Spinal cord (tissue), 10 donors: Measurements from ENCODE around the gene RNF130. TPM values are rescaled to one million over a fixed set of nuclear protein-coding genes. Genes with fewer than 3 reads are reported as not detected.

ENCODE experiments used
- DNase-seq, 6 donors: peaks; one replicate each; pipeline versions ENCODE4 v3.0.0 to v3.0.0-alpha.2; 2013 to 2015; ENCODE audit warnings: low spot score in 6 of 6, low read depth in 4 of 6
- H3K27ac ChIP-seq: one replicate; pipeline ENCODE4 v1.5.1; 2013; ENCODE audit warnings: low read depth, low read length, control low read depth
- H3K27me3 ChIP-seq: one replicate; pipeline ENCODE4 v1.6.1; 2013; ENCODE audit warnings: low read length; ENCODE audit not compliant: control insufficient read depth, insufficient read depth
- H3K36me3 ChIP-seq: one replicate; pipeline ENCODE4 v1.6.1; 2013; ENCODE audit warnings: low read length; ENCODE audit not compliant: control insufficient read depth, insufficient read depth
- H3K4me1 ChIP-seq: one replicate; pipeline ENCODE4 v1.6.1; 2013; ENCODE audit warnings: low read length; ENCODE audit not compliant: control insufficient read depth, insufficient read depth
- H3K4me3 ChIP-seq: one replicate; pipeline ENCODE4 v1.5.1; 2013; ENCODE audit warnings: low read depth, low read length, control low read depth
- H3K9me3 ChIP-seq: one replicate; pipeline ENCODE4 v1.6.1; 2013; ENCODE audit warnings: low read length; ENCODE audit not compliant: control insufficient read depth, insufficient read depth
- WGBS: methylation state at CpG from one replicate; pipeline ENCODE4 v1.1.5; 2013; ENCODE audit warnings: missing lambda C conversion rate; ENCODE audit not compliant: insufficient coverage; 5-methylcytosine and 5-hydroxymethylcytosine counted together
- polyA plus RNA-seq, 2 donors: library from polyadenylated mRNA; unstranded; fragments of 120-200 nt; gene quantifications; one replicate each; pipeline ENCODE4 v1.2.1, GENCODE V29; 2013; ENCODE audit not compliant: insufficient read length in 2 of 2
- total RNA-seq, 2 donors: library from RNA; depleted of rRNA in 1 of 2; stranded (reverse); fragments of 120-200 nt in 1 of 2; fragments of >200 nt in 1 of 2; gene quantifications; one replicate each; pipeline versions ENCODE4 v1.2.3 to v1.2.4, GENCODE V29; 2013 to 2014
- donor health status: healthy.

Gene RNF130
- total and polyA plus RNA-seq, 4 donors, result 66.5 to 102 (median 90.3) TPM

- Histone ChIP-seq H3K9me3 (no peaks in the 10 kb centered on the region), H3K4me1 (peaks cover 7% of the 10 kb centered on the region), H3K27me3 (no peaks in the 10 kb centered on the region), H3K36me3 (no peaks in the 10 kb centered on the region), H3K27ac (no peak overlapping the region), H3K4me3 (no peak overlapping the region)
- no peak for DNase-seq
- WGBS, result 80% methylated on average over 1 of the region's 9 CpGs
These were observed 6.8 kb upstream of the RNF130 start for GRCh38 chr5:180078348-180078747.

DNA sequence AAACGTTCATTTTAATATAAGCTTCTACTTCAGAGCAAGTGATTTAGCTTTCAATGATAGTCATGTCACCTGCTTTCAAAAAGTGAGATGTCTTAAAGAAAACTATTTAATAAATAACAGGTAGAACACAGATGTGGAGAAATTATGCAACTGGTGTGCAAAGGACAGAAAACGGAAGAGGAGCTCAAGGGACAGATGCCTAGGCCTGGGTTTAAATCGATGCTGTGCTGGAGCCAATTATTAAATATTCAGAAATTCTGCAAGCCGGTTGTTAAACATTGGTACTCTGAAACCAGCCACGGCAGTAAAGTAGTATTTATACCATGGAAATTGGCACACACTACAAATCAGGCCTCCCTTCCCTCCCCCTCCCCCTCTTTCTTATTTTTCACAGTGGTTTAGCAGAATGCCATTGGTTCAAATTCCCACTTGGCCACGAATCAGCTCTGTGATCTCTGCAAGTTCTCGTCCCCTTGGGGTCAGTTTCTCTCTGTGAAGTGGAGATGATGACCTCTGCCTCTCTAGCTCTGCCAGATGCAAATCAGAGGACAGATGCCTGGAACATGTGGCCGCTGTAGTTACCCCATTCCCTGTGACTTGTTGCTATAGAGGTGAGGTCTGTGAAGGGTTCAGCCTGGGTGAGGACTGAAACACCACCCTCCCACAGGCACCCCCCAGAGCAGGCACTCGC, 6.2 kb upstream of the RNF130 start:
- Histone ChIP-seq H3K9me3 (no peaks in the 10 kb centered on the region), H3K4me3 (no peak overlapping the region), H3K27ac (no peak overlapping the region), H3K36me3 (no peaks in the 10 kb centered on the region), H3K4me1 (peaks cover 2% of the 10 kb centered on the region), H3K27me3 (no peaks in the 10 kb centered on the region)
- WGBS, result 100% methylated on average over 1 of the region's 9 CpGs
- no peak for DNase-seq

- DNase-seq, result no peak
- Histone ChIP-seq H3K27me3 (no peaks in the 10 kb centered on the region), H3K4me1 (peaks cover 9% of the 10 kb centered on the region), H3K4me3 (no peak overlapping the region), H3K27ac (no peak overlapping the region), H3K9me3 (peaks cover 2% of the 10 kb centered on the region), H3K36me3 (no peaks in the 10 kb centered on the region)
- WGBS, result no CpG with 5 or more reads among the region's 1 CpG
These were observed 4.1 kb upstream of the RNF130 start for GRCh38 chr5:180075703-180076102.

DNA sequence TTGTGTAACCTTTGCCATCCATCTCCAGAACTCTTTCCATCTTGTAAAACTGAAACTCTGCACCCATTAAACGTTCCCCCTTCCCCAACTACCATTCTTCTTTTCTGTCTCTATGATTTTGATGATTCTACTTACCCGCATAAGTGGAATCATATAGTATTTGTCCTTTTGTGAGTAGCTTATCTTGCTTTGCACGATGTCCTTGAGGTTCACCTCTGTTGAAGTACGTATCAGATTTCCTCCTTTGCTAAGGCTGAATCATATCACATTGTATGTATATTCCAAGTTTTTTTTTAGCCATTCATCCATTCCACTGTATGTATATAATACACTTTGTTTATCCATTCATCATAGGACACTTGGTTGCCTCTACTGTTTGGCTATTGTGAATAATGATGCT, 2.9 kb upstream of the RNF130 start:
- no CpG with 5 or more reads among the region's 4 CpGs for WGBS

GRCh38 chr5:180072556-180072955, 997 bp upstream of the RNF130 start:
- no peaks in the 10 kb centered on the region for H3K27me3 ChIP-seq
- peak overlapping the region; percentile 10 for H3K27ac ChIP-seq
- no peak overlapping the region for H3K4me3 ChIP-seq
- peaks cover 2% of the 10 kb centered on the region for H3K9me3 ChIP-seq
- WGBS, result 70% methylated on average over 17 of the region's 25 CpGs
- no peak for DNase-seq
- H3K4me1 ChIP-seq, result peaks cover 9% of the 10 kb centered on the region
- H3K36me3 ChIP-seq, result no peaks in the 10 kb centered on the region

More for the DNA sequence above, 2.9 kb upstream of the RNF130 start:
- Histone ChIP-seq H3K4me1 (peaks cover 9% of the 10 kb centered on the region), H3K4me3 (no peak overlapping the region), H3K9me3 (peaks cover 2% of the 10 kb centered on the region), H3K27ac (no peak overlapping the region), H3K27me3 (no peaks in the 10 kb centered on the region), H3K36me3 (no peaks in the 10 kb centered on the region)
- no peak for DNase-seq

DNA sequence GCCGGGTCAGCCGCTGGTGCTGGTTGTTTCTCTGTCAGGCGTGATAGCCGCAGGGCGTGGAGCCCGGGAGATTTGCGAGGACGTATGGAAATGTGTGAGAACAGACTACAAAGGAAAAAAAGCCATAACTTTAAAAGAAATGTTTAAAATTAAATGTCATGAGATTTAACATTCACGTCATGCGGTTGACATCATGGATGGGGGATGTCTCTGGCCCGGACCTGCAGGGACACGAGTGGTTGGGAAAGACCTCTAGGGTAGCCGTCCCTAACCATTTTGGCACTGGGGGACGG, 643 bp upstream of the RNF130 start:
- WGBS, result 12% methylated on average over 12 of the region's 14 CpGs
- H3K27ac ChIP-seq, result peak overlapping the region; percentile 10
- H3K9me3 ChIP-seq, result peaks cover 2% of the 10 kb centered on the region
- no peaks in the 10 kb centered on the region for H3K27me3 ChIP-seq
- peaks cover 9% of the 10 kb centered on the region for H3K4me1 ChIP-seq
- no peak overlapping the region for H3K4me3 ChIP-seq
- no peaks in the 10 kb centered on the region for H3K36me3 ChIP-seq
- no peak for DNase-seq

DNA sequence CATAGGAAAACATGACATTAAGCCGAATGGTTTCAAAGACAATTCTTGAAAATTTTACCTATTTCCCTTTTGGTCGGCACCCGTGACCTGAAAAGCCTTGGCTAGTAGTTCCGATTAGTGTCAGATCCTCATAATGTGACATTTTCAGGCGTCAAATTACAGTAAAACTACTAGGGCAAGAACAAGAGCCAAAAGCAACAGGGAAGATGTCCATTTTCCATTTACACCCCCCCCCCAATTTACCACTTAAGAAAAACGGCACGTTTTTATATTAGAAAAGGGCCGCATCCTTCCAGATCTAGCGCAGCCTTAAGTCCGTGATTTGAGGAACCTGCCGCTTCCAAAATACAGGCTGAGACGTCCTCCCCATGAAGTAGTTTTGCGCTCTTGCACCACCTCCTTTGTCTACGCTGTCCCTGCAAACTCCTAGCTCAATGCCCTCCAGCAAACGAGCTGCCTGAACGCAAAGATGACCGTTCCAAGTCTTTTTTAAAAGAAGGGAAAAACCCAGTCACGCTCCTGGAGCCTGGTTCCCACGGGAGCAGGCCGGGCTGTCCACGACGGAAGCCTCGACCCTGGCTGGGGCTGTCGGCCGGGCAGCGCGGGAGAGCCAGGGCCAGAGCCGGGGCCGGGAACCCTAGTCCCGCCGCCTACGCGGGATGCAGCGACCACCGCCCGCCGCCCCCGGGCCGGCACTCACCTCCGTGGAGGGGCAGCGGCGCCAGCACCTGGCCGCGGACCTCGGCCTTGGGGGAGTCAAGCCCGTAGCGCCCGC, 616 bp downstream of the RNF130 start:
- under 1% methylated on average over 48 of the region's 48 CpGs for WGBS
- H3K9me3 ChIP-seq, result peaks cover 2% of the 10 kb centered on the region
- H3K27ac ChIP-seq, result peak overlapping the region; percentile 94
- no peaks in the 10 kb centered on the region for H3K27me3 ChIP-seq
- H3K36me3 ChIP-seq, result no peaks in the 10 kb centered on the region
- peaks cover 16% of the 10 kb centered on the region for H3K4me1 ChIP-seq
- DNase-seq, result peak in 3 of 6 donors; percentile 39 to 83 (median 82)
- H3K4me3 ChIP-seq, result peak overlapping the region; percentile 83

DNA sequence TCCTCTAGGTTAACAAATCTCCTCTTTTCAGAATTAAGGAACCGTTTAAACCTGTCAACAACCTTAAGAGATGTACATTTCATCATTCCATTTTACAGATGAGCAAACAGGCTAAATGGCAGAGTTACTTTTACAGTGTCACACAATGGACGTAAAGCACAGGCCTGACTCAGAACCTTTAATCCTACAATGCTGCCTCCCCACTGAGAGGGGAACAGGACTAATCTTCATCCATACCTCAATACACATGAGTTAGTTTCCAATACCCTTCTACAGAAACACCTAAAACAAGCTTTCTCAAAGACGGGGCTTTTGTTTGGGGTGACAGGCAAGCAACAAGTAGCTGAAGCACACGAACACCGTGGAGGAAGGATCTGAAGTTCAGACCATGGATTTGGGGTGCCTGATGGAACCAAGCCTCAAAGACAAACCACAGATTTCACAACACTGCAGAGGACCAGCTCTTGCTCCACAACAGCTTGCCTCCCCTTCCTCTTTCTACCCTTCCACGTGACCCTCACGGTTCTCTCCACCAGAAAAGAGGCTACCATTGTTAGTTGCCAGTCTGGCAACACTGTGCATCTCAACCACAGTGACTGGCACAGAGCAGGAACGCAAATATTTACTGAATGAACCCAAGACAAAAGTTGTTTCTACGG, 1.8 kb downstream of the RNF130 start:
- Histone ChIP-seq H3K4me3 (peak overlapping the region; percentile 83), H3K27ac (peak overlapping the region; percentile 94), H3K9me3 (peaks cover 2% of the 10 kb centered on the region), H3K36me3 (no peaks in the 10 kb centered on the region), H3K4me1 (peaks cover 16% of the 10 kb centered on the region), H3K27me3 (no peaks in the 10 kb centered on the region)
- peak in 3 of 6 donors; percentile 46 to 81 (median 78) for DNase-seq
- 8% methylated on average over 6 of the region's 9 CpGs for whole genome bisulfite sequencing

GRCh38 chr5:180068519-180069090, 3.0 kb downstream of the RNF130 start:
- DNase-seq, result no peak
- no CpG with 5 or more reads among the region's 6 CpGs for WGBS

More at GRCh38 chr5:180068519-180069090, 3.0 kb downstream of the RNF130 start:
- no peak overlapping the region for H3K27ac ChIP-seq
- no peaks in the 10 kb centered on the region for H3K36me3 ChIP-seq
- H3K27me3 ChIP-seq, result no peaks in the 10 kb centered on the region
- peaks cover 16% of the 10 kb centered on the region for H3K4me1 ChIP-seq
- H3K4me3 ChIP-seq, result peak overlapping the region; percentile 33
- H3K9me3 ChIP-seq, result peaks cover 2% of the 10 kb centered on the region
